LNCAP (cell line): Measurements from ENCODE around the gene LAD1.

Source experiments
- TF ChIP-seq, protein P1 (sequence below): fragments of 450-650 bp; IDR thresholded peaks from 2 replicates; pipeline ENCODE4 v1.5.1; 2017; ENCODE audit warnings: mild to moderate bottlenecking

Gene LAD1

DNA sequence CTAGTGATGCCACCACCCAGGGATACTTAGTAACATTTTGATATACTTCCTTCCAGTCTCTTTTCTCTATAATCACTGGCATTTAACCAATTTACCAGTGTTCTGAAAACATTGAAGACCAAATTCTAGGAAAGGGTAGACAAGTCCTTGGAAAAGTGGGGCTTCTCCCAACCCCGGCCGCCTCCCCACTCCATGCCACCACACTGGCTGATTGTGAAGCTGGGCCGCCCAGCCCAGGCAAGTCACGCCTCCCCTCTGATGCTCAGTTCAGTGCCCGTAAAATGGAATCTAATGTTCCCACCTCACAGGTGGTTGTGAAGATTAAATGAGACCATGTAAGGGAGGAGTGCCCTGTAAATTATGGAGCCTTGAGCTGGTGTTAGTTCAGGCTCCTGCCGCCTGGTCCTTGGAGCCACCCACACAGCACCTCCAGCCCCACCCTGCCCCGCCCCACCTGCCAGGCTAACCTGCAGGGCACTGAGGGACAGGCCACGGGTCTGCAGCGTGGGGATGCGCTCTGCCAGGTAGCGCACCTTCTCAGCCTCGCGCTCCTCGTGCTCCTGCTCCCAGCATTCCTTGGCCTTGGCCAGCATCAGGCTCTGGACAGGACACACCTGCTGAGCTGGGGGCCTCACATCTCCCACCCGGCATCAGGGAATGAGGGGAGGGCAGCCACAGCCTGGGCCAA, 15.1 kb upstream of the LAD1 start:
- TF ChIP-seq, protein P1, sequence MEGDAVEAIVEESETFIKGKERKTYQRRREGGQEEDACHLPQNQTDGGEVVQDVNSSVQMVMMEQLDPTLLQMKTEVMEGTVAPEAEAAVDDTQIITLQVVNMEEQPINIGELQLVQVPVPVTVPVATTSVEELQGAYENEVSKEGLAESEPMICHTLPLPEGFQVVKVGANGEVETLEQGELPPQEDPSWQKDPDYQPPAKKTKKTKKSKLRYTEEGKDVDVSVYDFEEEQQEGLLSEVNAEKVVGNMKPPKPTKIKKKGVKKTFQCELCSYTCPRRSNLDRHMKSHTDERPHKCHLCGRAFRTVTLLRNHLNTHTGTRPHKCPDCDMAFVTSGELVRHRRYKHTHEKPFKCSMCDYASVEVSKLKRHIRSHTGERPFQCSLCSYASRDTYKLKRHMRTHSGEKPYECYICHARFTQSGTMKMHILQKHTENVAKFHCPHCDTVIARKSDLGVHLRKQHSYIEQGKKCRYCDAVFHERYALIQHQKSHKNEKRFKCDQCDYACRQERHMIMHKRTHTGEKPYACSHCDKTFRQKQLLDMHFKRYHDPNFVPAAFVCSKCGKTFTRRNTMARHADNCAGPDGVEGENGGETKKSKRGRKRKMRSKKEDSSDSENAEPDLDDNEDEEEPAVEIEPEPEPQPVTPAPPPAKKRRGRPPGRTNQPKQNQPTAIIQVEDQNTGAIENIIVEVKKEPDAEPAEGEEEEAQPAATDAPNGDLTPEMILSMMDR, result no peak

DNA sequence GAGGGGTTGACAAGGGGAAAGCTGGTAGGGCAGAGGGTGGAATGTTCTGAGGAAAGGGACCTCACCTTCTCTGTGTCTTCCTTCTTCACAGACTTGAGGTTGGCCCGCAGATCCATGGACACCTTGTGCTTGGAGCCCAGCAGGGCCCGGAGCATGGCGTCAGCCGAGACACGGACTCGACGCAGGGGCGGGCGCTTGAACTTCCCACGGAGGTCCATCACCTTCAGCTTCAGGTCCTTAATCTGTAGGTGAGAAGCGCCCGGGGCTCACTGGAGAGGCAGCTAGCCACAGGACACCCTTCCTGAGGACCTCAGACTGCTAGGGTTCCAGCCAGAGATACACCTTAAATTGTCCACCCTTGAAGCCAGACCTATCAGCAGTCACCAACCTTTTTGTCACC, 12.2 kb upstream of the LAD1 start:
- TF ChIP-seq, protein P1, result no peak

DNA sequence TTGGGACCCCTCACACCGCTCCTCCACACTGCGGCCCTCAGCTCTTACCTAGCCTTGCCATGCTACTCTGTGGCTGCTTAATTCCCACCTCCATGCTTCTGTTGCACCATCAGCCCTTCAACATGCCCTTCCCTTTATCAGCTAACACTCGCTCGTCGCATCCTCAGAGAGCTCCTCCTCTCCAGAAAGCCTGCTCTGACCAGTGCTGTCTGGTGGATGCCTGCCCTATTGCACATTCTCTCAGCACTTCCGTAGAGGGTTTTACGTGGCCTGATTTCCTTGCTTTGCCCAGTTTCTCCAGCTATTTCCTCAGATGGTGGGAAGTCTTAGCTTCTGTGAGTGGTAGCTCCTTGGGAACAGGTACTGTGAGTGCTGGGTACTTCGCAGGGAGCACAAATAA, 10.3 kb upstream of the LAD1 start:
- TF ChIP-seq, protein P1, result no peak

DNA sequence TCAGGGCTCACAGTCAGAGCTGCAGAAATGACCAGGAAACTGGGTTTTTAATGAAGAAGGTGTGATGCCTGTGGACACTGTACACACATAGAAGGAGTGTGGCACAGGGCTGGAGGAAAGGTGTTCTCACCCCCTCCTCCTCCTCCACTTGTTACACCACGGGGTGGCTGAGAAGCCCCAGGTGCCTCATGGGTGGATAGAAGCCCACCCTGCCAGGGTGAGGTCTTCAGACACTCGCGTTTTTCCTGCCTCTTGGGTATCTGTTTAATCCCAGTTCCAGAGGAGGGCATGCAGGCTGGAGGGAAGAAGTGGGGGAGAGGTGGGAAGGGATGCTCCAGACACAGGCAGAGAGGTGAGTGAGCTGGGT, 9.7 kb upstream of the LAD1 start:
- TF ChIP-seq, protein P1, result no peak

DNA sequence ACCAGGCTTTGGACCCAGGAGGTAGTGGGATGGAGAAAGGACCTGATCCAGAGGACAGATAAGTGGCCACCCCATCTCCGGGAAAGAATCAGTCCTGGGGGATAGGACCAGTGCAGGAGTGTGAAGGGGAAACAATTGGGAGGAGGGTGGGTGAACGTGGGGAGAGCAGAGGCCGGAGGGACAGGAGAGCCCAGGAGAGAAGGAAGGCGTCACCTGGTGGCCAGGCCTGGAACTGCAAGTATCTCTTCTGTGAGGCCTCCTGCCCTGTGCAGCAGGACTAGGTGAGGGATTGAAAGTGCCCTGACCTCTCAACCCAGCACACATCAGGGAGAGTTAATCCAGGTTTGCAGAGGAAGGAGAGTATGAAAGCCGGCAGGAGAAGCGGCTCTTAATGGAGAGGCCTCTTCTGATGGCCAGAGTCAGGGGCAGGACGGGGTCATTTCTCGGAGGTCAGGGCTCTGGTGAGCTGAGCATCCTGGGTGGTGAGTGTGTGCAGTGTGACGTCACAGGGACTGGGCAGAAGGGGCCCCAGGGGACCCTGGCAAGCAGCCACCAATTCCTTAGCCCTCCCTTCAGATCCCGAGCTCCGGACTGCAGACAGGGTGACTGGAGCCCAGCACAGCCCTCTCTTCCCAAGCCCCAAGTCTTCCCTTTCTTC, 9.2 kb upstream of the LAD1 start:
- TF ChIP-seq, protein P1, result peak; percentile 100

DNA sequence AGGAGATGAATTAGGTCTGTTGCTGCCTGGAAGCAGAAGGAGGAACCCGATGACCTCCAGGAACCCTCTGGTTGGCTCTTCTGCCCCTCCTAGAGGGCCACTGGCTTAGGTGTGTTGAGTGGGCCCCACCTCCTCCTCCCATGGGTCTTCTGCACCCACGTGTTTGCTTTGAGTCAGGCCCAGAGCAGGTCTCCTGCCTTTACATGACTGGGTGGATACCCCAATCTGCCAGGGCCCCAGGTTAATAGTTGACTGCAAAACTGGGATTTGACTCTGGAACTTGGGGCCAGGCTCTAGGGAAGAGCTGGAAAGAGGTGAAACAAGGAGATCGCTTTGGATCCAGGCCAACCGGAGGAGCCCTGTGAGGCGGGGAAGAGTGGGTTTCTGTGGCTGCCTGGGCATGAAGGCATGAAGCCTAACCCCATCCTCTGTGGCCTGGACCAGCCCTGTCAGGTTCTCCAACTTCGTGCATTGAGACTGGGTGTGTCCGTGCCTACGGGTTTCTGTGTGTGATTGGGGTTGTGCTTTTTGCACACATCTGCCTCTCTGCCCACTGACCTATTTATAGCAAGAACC, 7.8 kb upstream of the LAD1 start:
- TF ChIP-seq, protein P1, result no peak

DNA sequence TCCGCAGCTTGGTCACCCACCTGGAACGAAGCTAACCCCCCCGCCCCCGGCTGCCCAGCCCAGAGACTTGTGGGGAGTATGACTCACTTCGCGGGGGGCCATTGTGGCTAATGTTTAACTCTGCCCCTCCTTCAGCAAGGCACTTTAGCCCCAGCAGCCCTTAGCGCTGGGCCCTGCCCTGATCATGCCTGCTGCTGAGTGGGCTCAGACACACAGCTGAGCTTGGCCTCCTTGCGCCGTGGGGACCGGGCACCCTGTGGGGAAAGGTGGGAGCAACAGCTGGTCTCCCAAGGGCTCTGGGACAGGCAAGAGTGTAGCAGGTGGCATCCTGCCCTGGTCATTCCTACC, 6.3 kb upstream of the LAD1 start:
- TF ChIP-seq, protein P1, result no peak
